ENCODE results near the gene USP53. TPM values are rescaled to one million over a fixed set of nuclear protein-coding genes. Genes with fewer than 3 reads are reported as not detected.
"Not testable (repeated sequence)": the region's sequence is repeated elsewhere in the genome, so short reads cannot be mapped to it uniquely, and the experiment has no call there.

The USP53 gene
- total and polyA plus RNA-seq, 9 of the 15 experiments (the other 6 are each of a cell fraction or from before 2014, with no cell fraction given) = 2.9 to 9.6 (median 8.3) TPM

- no peak overlapping the region for H3K4me3 ChIP-seq
- no peaks in the 10 kb centered on the region; a peak in 3 of 5 replicates for H3K27me3 ChIP-seq (ENCODE audit: control insufficient read depth in 2 of 2, insufficient read depth in 2 of 2, low read length in 2 of 2)
- H3K4me2 ChIP-seq (ENCODE audit: insufficient read depth, low read length) = no peak overlapping the region
- no peaks in the 10 kb centered on the region for H3K79me2 ChIP-seq (ENCODE audit: control insufficient read depth, insufficient read depth, low read length)
- no peaks in the 10 kb centered on the region for H3K9me1 ChIP-seq (ENCODE audit: control insufficient read depth, insufficient read depth, low read length)
- no peak for DNase-seq (ENCODE audit: extremely low read depth in 1 of 4, low spot score in 3 of 4)
- TF ChIP-seq LCOR (CRISPR knock-in tag; IDR thresholded peaks at IDR 0.05) (no peak), NFATC3 (IDR thresholded peaks at IDR 0.05) (no peak), FOSL1 (tag; conservative IDR thresholded peaks at IDR 0.05) (peak; percentile 43), NCOA6 (IDR thresholded peaks at IDR 0.05) (no peak), KLF16 (IDR thresholded peaks at IDR 0.05) (no peak)
- ATAC-seq = no peak
- no TSS peak for BruUV-seq (replicated peaks)
- no peak overlapping the region for H2AFZ ChIP-seq (ENCODE audit: low read depth, low read length)
- no peak for FAIRE-seq
- no peaks in the 10 kb centered on the region for H3K36me3 ChIP-seq (ENCODE audit: control insufficient read depth, insufficient read depth, low read length)
- intact Hi-C loops (cut with micrococcal nuclease) = no loop called here
- POLR2A ChIA-PET = no interaction called here
- H3K4me1 ChIP-seq (replicated peaks in 1 of 2; ENCODE audit: control insufficient read depth in 2 of 2, insufficient read depth in 2 of 2, low read length in 2 of 2) = peaks cover 0 to 4% of the 10 kb centered on the region in 2 experiments; a peak in 2 of 5 replicates
- H3K9me3 ChIP-seq (replicated peaks; ENCODE audit: control insufficient read depth, insufficient read depth, low read depth, low read length) = no peaks in the 10 kb centered on the region
- no peak overlapping the region for H3K27ac ChIP-seq (ENCODE audit: extremely low read depth, low read depth, low read length)
- WGBS (ENCODE audit: insufficient coverage, low coverage, missing lambda C conversion rate) = 7% methylated on average over 7 of the region's 7 CpGs
- H3K9ac ChIP-seq (ENCODE audit: insufficient read depth in 1 of 2, low read depth in 2 of 2, low read length in 2 of 2) = no peak overlapping the region
- H4K20me1 ChIP-seq (replicated peaks; ENCODE audit: control insufficient read depth, insufficient read depth, low read length) = no peaks in the 10 kb centered on the region
- in situ Hi-C loops (cut with MboI) = no loop called here
- CTCF ChIA-PET (ENCODE audit: low intra/inter-chr PET ratio) = no interaction called here
Measured at GRCh38 chr4:119172223-119172622, 40.3 kb upstream of the USP53 start.

- BruUV-seq (replicated peaks); H3K9me1 ChIP-seq (ENCODE audit: control insufficient read depth, insufficient read depth, low read length): not testable (repeated sequence)
- 9% methylated on average over 15 of the region's 30 CpGs for WGBS (ENCODE audit: insufficient coverage, low coverage, missing lambda C conversion rate)
Measured at GRCh38 chr4:119173729-119174361, 38.7 kb upstream of the USP53 start.

More at GRCh38 chr4:119173729-119174361, 38.7 kb upstream of the USP53 start:
- H3K9ac ChIP-seq (ENCODE audit: insufficient read depth in 1 of 2, low read depth in 2 of 2, low read length in 2 of 2); H3K4me2 ChIP-seq (ENCODE audit: insufficient read depth, low read length); H3K4me1 ChIP-seq (replicated peaks in 1 of 2; ENCODE audit: control insufficient read depth in 2 of 2, insufficient read depth in 2 of 2, low read length in 2 of 2); H3K27ac ChIP-seq (ENCODE audit: extremely low read depth, low read depth, low read length); intact Hi-C loops (cut with micrococcal nuclease); H3K9me3 ChIP-seq (replicated peaks; ENCODE audit: control insufficient read depth, insufficient read depth, low read depth, low read length); DNase-seq (ENCODE audit: extremely low read depth in 1 of 4, low spot score in 3 of 4); H3K36me3 ChIP-seq (ENCODE audit: control insufficient read depth, insufficient read depth, low read length); ATAC-seq; FAIRE-seq; H3K27me3 ChIP-seq (ENCODE audit: control insufficient read depth in 2 of 2, insufficient read depth in 2 of 2, low read length in 2 of 2); in situ Hi-C loops (cut with MboI); CTCF ChIA-PET (ENCODE audit: low intra/inter-chr PET ratio); H4K20me1 ChIP-seq (replicated peaks; ENCODE audit: control insufficient read depth, insufficient read depth, low read length); POLR2A ChIA-PET; H2AFZ ChIP-seq (ENCODE audit: low read depth, low read length); H3K79me2 ChIP-seq (ENCODE audit: control insufficient read depth, insufficient read depth, low read length); H3K4me3 ChIP-seq: not testable (repeated sequence)
